ENCODE measurements around the gene TIMP3.

Gene TIMP3

GRCh38 chr22:32888976-32889375 is 87.5 kb downstream of the TIMP3 start:
- no peak for DNase-seq

DNA sequence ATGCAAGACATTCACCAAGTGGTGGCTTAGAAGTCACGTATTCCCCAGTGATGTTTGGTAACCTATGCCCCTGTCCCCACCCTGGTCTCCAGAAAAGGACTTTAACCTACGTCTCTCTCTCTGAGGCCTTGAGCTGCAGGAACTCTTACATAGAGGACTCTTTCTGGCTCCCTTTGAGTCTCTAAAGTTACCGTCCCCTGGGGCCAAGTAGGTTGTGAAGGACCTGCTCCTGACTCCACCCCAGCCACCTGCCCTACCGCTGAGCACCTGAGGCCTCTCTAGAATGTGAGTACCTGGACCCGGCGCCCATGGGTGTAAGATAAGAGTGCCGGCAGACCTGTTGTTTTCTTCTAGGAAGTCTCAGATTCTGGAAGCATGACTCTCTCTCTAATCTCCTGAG is 95.4 kb downstream of the TIMP3 start:
- no peak for DNase-seq

- DNase-seq: peak; percentile 64
These were observed 95.9 kb downstream of the TIMP3 start for GRCh38 chr22:32897400-32897799.

GRCh38 chr22:32900886-32901635 is 99.6 kb downstream of the TIMP3 start:
- no peak for DNase-seq

DNA sequence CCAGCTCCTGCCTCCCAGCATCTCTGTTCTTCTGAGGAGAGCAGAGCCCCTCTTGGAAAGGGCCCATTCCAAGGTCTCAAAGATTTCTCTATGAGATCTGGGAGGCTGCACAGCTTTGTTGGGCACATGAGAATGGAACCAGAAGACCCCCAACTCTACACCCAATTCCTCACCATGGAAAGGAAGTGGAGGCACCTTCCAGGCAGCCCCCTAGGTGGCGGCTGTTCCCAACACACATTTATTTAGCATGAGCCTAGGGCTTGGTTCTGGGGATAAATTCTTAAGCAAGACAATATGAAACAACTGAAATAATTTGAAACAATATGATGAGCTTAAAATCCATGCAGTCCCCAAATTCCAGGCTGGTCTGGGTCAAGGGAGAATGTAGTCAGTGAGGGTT is 100.4 kb downstream of the TIMP3 start:
- DNase-seq: no peak

DNA sequence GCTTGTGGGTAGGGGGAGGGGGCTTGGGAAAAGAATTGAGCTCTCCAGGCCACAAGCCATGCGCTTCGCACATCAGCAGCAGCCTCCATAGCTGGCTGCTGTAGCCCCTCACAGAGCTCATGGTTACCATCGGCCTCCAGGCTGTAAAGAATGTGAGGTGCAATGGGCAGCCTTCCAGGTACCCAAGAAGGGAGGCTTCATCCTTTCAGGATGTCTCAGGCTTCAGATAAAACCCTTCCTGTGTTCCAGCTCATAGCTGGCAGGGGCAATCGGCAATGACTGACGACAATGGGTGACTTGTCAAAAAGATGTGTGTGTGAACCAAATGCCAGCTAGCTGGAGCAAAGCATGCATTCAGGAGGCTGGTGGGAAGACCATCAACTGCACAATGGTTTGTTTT is 102.0 kb downstream of the TIMP3 start:
- no peak for DNase-seq

- DNase-seq: no peak
These were observed 102.5 kb downstream of the TIMP3 start for GRCh38 chr22:32904044-32904443.

DNA sequence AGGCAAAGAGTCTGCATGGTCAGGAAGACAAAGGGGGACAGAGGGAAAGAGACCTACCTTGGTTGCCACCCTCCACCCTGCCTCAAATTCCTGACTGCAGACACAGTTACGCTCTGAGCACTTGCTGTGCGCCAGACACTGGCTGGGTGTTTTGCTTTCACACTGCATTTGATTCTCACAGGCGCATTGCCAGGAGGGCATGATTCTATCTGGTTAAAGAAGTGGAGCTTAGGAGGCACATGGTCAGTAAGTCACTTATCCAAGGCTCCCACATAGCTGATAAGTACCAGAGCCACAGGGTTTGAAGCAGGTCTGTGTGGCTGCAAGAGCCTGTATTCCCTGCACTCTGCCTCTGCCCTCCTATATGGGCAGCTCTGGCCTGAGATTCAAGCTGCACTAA is 103.9 kb downstream of the TIMP3 start:
- DNase-seq: no peak

DNA sequence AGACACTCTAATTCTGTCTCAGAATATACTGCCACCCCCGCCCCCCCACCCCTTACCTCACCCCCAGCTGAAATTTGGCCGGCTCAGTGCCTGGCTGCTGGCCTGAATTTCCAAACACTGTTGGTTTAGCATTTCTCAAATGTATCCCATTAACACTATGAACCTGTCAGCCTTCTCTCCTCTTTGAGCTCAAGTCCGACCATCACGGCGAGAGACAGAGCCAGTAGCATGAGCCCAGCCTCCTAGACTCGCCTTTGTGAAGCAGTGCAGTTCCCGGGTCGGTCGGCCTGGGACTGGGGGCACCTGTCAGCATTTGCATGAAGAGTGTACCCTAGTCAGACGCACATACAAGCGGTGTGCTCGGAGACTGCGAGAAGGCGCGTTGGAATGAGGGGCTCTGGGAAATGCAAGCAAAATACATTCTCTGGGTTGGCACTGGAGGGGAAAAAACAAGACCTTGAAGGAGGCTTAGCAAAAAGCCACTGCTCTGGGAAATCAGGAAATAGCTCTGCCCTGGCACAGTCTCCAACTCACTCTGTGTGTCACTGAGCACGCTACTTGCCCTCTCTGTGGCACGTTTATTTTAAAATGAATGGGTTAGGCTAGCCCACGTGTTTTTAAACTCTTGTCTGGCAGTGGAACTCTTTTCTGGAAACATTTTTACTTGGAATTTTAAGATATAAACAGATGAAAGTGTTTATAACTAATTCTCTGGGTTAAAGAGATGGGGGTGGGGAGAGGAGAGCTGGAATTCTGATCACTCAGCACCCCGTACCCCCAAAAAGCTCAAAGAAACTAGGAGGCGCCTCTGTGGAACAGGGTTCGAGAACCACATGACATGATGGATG is 108.3 kb downstream of the TIMP3 start:
- DNase-seq: no peak

DNA sequence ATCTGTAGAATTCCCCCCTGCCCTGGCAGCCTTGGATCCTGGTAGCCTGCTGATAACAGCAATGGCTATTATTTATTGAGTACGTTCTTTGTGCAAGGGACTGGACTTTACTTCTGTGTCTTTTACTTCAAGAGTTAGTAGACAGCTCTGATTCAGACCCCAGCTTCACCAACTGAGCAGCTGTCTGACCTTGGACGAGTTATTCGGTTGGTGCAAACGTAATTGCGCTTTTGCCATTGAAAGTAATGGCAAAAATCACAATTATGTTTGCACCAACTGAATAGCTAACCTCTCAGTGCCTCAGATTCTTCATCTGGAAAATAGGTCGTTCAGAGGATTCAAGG is 108.9 kb downstream of the TIMP3 start:
- no peak for DNase-seq

DNA sequence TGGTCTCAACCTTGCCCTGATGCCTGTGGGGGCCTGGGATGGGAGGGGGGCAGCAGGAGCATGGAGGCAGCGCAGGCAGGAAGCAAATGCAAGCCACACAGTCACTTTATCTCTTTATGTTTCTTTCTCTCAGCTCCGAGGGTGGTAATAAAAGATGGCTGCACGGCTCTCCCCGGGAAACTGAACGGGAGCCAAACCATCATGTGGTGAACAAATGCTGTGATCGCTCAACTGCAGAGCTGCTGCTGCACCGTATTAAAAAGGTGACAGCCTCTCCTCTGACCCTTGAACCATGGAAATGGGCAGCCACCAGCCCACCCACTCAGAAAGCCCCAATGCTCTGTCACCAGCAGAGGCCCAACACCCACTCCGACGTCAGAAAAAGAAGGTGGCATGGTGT is 110.0 kb downstream of the TIMP3 start:
- no peak for DNase-seq
